Gastroesophageal sphincter (tissue), 4 donors: Measurements from ENCODE around the gene SLC6A15. TPM values are rescaled to one million over a fixed set of nuclear protein-coding genes. Genes with fewer than 3 reads are reported as not detected.
A peak's percentile ranks its signal among the peaks of the same experiment; 100 is the strongest.

Source experiments
- ATAC-seq: fragments of 150-250 bp; one replicate; pipeline ENCODE4 v1.9.1; 2016; ENCODE audit warnings: mild to moderate bottlenecking, moderate library complexity
- H3K27ac ChIP-seq, 4 donors: fragments of 200-600 bp; sonication (generic) in 3 of 4; 1 replicate in 3 of 4; 2 replicates in 1 of 4; pipeline ENCODE4 v1.5.1; 2016 to 2019
- H3K27me3 ChIP-seq: fragments of 200-600 bp; sonication (generic); one replicate; pipeline ENCODE4 v1.5.1; 2019
- H3K36me3 ChIP-seq, 2 donors: fragments of 200-600 bp; sonication (generic); one replicate each; pipeline ENCODE4 v1.5.1; 2019; ENCODE audit warnings: control low read depth in 1 of 2
- H3K4me1 ChIP-seq, 3 donors: fragments of 200-600 bp; sonication (generic); 1 replicate in 2 of 3; 2 replicates in 1 of 3; pipeline ENCODE4 v1.5.1; 2016 to 2019; ENCODE audit warnings: control low read depth in 2 of 3
- H3K4me3 ChIP-seq, 2 donors: fragments of 200-600 bp; sonication (generic); one replicate each; pipeline ENCODE4 v1.5.1; 2019; ENCODE audit warnings: mild to moderate bottlenecking in 1 of 2, moderate library complexity in 1 of 2
- H3K9me3 ChIP-seq, 3 donors: fragments of 200-600 bp; sonication (generic); one replicate each; pipeline ENCODE4 v1.5.1; 2017 to 2019; ENCODE audit warnings: control low read depth in 2 of 3
- CTCF ChIP-seq, 4 experiments: fragments of 200-600 bp in 2 of 4; fragments of 450-650 bp in 2 of 4; sonication (generic) in 1 of 4; IDR thresholded peaks; one replicate each; pipeline ENCODE4 v1.5.1; 2017 to 2019; ENCODE audit warnings: antibody characterized with exemption in 4 of 4, mild to moderate bottlenecking in 2 of 4, moderate library complexity in 2 of 4
- EP300 ChIP-seq: sonication (generic); formaldehyde crosslinking; IDR thresholded peaks from one replicate; pipeline ENCODE4 v1.6.1; 2017; ENCODE audit warnings: antibody characterized with exemption, mild to moderate bottlenecking
- POLR2A ChIP-seq, 2 donors: fragments of 450-650 bp; IDR thresholded peaks; one replicate each; pipeline ENCODE4 v1.6.1; 2017; ENCODE audit warnings: antibody characterized with exemption in 2 of 2, mild to moderate bottlenecking in 2 of 2, moderate library complexity in 1 of 2
- POLR2AphosphoS5 ChIP-seq: sonication (generic); formaldehyde crosslinking; IDR thresholded peaks from one replicate; pipeline ENCODE4 v1.6.1; 2017; ENCODE audit warnings: antibody characterized with exemption
- WGBS, 2 donors: methylation state at CpG; one replicate each; pipeline ENCODE4 v1.1.5; 2018; ENCODE audit warnings: low coverage in 1 of 2; 5-methylcytosine and 5-hydroxymethylcytosine counted together
- total RNA-seq, 4 donors: library from RNA; depleted of rRNA; stranded (reverse); fragments of >200 nt; gene quantifications; one replicate each; pipeline ENCODE4 v1.1.0, GENCODE V29; 2016

SLC6A15 gene
- total RNA-seq, 4 donors from 2014 or later = 0.54 to 2.3 (median 1.7) TPM

DNA sequence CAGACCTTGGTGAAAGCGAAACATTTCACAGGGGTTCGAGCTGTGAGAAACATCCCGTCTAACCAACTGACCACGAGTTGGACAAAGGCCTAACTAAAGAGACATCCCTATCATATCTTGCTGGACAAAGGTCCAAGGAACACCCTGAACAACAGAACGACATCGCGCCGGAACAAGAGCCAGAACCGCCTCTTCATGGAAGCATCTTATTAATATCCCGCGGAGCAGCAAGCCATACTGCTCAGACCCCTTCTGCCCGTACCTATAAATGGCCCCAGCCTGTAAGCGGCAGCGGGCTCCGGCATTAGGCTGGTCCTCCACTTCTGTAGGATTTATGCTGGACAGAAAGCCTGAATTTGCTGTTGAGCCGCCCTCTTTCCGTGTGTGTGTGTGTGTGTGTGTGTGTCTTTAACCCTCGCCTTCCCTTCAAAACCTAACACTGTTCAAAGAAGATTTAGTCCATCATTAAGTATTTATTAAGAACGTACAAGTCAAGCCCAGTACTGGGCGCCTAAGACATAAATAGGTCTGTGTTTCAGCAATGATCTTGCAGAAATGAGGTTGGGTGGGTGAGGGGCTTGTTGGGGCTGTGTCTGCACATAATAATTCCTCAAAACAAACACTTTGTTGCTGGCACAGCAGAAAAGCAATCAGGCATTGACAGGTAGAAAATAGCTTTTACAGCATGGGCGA is 1.9 kb downstream of the SLC6A15 start:
- TF ChIP-seq POLR2AphosphoS5 (no peak), EP300 (no peak), POLR2A (IDR thresholded peaks at IDR 0.05) (no peak), CTCF (IDR thresholded peaks at IDR 0.05) (no peak)
- H3K4me1 ChIP-seq = peaks cover 0 to 25% (median 6%) of the 10 kb centered on the region in 3 donors
- H3K27me3 ChIP-seq = peaks cover 54% of the 10 kb centered on the region
- WGBS, 2 donors = 9 to 15% methylated on average over 13 to 17 of the region's 21 CpGs
- H3K36me3 ChIP-seq = no peaks in the 10 kb centered on the region
- no peaks in the 10 kb centered on the region for H3K9me3 ChIP-seq
- H3K27ac ChIP-seq = no peak overlapping the region
- peak overlapping the region; percentile 2 to 50 for H3K4me3 ChIP-seq
- no peak for ATAC-seq

DNA sequence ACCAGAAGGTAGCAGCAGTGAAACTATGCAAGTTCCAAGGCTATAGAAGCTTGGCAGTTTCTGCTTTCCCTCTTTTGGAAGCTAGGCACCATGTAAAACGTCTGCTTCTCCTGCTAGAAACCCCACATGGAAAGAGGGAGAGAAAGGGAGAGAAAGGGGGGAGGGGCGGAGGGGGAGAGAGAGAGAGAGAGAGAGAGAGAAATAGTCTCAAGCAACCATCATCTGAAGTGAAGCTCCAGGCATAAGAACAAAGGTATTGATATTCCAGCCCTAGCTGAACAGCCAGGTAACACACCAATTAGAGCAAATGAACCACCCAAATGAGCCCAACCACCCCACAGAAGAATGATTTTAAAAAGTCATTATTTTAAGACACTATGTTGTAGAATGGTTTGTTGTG is 8.5 kb downstream of the SLC6A15 start:
- H3K4me1 ChIP-seq = no peaks in the 10 kb centered on the region
- no peaks in the 10 kb centered on the region for H3K36me3 ChIP-seq
- H3K27me3 ChIP-seq = peaks cover 6% of the 10 kb centered on the region
- TF ChIP-seq CTCF (IDR thresholded peaks at IDR 0.05) (no peak), POLR2AphosphoS5 (no peak)
- no peak overlapping the region for H3K4me3 ChIP-seq
- ATAC-seq = no peak
- 0 to 40% methylated on average over 1 of the region's 2 CpGs for WGBS, 2 donors
- no peaks in the 10 kb centered on the region for H3K9me3 ChIP-seq
- H3K27ac ChIP-seq = no peak overlapping the region

- H3K9me3 ChIP-seq = no peaks in the 10 kb centered on the region
- no peaks in the 10 kb centered on the region for H3K4me1 ChIP-seq
- 68 to 72% methylated on average over 5 of the region's 5 CpGs for WGBS, 2 donors
- no peak overlapping the region for H3K27ac ChIP-seq
- peaks cover 8% of the 10 kb centered on the region for H3K27me3 ChIP-seq
- TF ChIP-seq CTCF (IDR thresholded peaks at IDR 0.05) (no peak), POLR2AphosphoS5 (no peak), EP300 (no peak), POLR2A (IDR thresholded peaks at IDR 0.05) (no peak)
- no peak overlapping the region for H3K4me3 ChIP-seq
- no peaks in the 10 kb centered on the region for H3K36me3 ChIP-seq
- no peak for ATAC-seq
Observed at GRCh38 chr12:84891106-84891838, 21.3 kb downstream of the SLC6A15 start.

GRCh38 chr12:84889818-84890217 is 22.8 kb downstream of the SLC6A15 start:
- H3K4me3 ChIP-seq = no peak overlapping the region
- H3K9me3 ChIP-seq = no peaks in the 10 kb centered on the region
- no peak for TF ChIP-seq CTCF (IDR thresholded peaks at IDR 0.05)
- TF ChIP-seq EP300 = no peak
- TF ChIP-seq POLR2A (IDR thresholded peaks at IDR 0.05) = no peak
- no peak for TF ChIP-seq POLR2AphosphoS5
- H3K4me1 ChIP-seq = no peaks in the 10 kb centered on the region
- no peak for ATAC-seq
- peaks cover 8% of the 10 kb centered on the region for H3K27me3 ChIP-seq
- H3K36me3 ChIP-seq = no peaks in the 10 kb centered on the region
- no peak overlapping the region for H3K27ac ChIP-seq
- WGBS, 2 donors = 78 to 85% methylated on average over 2 of the region's 2 CpGs

GRCh38 chr12:84888861-84889260 is 23.7 kb downstream of the SLC6A15 start:
- WGBS, 2 donors = 85% methylated on average over 5 of the region's 5 CpGs; no CpG with 5 or more reads in 1 of the 2 donors
- Histone ChIP-seq H3K36me3 (no peaks in the 10 kb centered on the region), H3K4me3 (no peak overlapping the region), H3K27me3 (peaks cover 13% of the 10 kb centered on the region), H3K9me3 (no peaks in the 10 kb centered on the region), H3K4me1 (no peaks in the 10 kb centered on the region), H3K27ac (no peak overlapping the region)
- ATAC-seq = no peak
- TF ChIP-seq POLR2A (IDR thresholded peaks at IDR 0.05) = no peak
- no peak for TF ChIP-seq EP300
- no peak for TF ChIP-seq POLR2AphosphoS5
- TF ChIP-seq CTCF (IDR thresholded peaks at IDR 0.05) = no peak
